22Rv1 (cell line): ENCODE data around the gene KRT35.
A peak's percentile ranks its signal among the peaks of the same experiment; 100 is the strongest.

Source experiments
- H3K27ac ChIP-seq: fragments of 450-650 bp; 2 replicates; pipeline ENCODE4 v1.5.1; 2017
- ZFX ChIP-seq: fragments of 450-650 bp; IDR thresholded peaks from 2 replicates; pipeline ENCODE4 v1.6.1; 2017; ENCODE audit warnings: antibody characterized with exemption, borderline replicate concordance
- TF ChIP-seq, protein P1 (sequence below): fragments of 450-650 bp; IDR thresholded peaks from 2 replicates; pipeline ENCODE4 v1.5.1; 2017; ENCODE audit warnings: mild to moderate bottlenecking

KRT35 gene

DNA sequence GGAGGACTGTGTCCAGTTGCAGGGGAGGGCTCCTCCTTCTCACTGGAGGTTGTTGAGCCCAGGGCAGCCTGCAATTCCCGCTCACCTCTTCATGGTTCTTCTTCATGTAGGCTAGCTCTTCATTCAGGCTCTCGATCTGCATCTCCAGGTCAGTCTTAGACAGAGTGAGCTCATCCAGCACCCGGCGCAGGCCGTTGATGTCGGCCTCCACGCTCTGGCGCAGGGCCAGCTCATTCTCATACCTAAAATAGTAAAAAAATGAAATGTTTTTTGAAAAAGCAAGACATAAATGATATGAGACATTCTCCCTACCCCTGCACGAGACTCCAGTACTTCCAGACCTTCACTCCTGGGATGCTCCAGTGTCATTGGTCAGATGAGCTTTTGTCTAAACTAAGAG is 22.3 kb upstream of the KRT35 start:
- no peak overlapping the region for H3K27ac ChIP-seq
- TF ChIP-seq, protein P1, sequence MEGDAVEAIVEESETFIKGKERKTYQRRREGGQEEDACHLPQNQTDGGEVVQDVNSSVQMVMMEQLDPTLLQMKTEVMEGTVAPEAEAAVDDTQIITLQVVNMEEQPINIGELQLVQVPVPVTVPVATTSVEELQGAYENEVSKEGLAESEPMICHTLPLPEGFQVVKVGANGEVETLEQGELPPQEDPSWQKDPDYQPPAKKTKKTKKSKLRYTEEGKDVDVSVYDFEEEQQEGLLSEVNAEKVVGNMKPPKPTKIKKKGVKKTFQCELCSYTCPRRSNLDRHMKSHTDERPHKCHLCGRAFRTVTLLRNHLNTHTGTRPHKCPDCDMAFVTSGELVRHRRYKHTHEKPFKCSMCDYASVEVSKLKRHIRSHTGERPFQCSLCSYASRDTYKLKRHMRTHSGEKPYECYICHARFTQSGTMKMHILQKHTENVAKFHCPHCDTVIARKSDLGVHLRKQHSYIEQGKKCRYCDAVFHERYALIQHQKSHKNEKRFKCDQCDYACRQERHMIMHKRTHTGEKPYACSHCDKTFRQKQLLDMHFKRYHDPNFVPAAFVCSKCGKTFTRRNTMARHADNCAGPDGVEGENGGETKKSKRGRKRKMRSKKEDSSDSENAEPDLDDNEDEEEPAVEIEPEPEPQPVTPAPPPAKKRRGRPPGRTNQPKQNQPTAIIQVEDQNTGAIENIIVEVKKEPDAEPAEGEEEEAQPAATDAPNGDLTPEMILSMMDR: no peak
- TF ChIP-seq ZFX: no peak

DNA sequence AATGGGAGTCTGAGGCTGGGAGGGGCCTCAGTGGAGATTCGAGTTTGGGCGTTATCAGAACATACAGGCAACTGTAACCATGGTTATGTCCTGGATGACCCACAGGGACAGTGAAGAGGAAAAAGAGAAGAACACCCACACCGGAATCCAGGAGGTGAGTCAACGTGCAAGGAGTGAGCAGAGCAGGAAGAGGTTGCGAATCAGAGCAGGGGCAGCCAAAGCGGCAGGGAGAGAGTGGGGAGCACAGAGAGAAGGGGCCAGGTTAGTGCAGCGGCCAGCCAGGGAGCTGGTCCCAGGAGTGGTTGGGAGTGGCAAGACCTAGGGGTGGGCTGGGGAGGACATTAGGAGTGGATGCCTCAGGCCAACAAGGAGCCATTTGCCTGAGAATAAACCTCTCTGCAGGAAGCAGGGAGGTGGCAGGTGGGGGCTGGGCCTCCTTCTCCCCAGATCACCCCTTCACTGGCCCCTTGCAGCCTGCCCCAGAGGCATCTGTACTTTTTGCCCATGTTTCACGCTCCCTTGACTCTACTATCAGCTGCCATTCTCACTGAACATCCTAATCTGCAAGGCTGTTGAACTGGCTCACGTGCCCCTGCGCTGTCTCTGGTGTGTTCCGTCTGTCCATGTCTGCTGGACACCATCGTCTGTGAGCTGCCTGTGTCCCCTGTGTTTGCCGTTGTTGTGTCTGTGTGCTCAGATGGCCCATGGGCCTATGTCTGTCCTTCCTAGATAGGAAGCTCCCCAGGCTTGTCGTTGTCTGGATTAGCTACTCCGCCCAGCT is 19.4 kb upstream of the KRT35 start:
- no peak overlapping the region for H3K27ac ChIP-seq
- TF ChIP-seq, protein P1: no peak
- TF ChIP-seq ZFX: no peak

DNA sequence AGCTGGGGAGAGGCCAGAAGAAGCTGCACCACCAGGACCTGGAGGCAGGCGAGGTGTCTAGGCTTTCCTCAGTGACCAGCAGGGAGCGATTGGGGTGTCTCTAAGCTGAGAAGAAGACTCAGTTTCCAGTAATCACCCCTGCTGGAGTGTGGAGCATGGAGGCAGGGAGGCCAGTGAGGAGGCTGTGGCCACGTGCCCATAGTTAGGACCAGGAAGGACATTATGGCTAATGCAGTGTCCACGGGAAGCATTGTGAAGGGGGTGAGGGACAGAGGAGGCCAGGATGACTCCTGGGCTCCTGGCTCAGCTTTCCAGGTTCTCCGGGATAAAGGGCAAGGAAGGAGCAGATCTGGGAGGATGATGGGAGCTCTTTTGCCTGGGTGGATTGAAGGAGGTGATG is 18.8 kb upstream of the KRT35 start:
- no peak overlapping the region for H3K27ac ChIP-seq
- TF ChIP-seq ZFX: no peak
- TF ChIP-seq, protein P1: no peak

GRCh38 chr17:41498276-41498675 is 17.3 kb upstream of the KRT35 start:
- TF ChIP-seq, protein P1: no peak
- TF ChIP-seq ZFX: no peak
- no peak overlapping the region for H3K27ac ChIP-seq

- TF ChIP-seq, protein P1: peak; percentile 64
- no peak for TF ChIP-seq ZFX
- no peak overlapping the region for H3K27ac ChIP-seq
Observed at GRCh38 chr17:41496803-41497484, 16.0 kb upstream of the KRT35 start.

- TF ChIP-seq ZFX: no peak
- TF ChIP-seq, protein P1: no peak
- H3K27ac ChIP-seq: no peak overlapping the region
Observed at GRCh38 chr17:41494524-41494923, 13.6 kb upstream of the KRT35 start.

GRCh38 chr17:41492771-41493170 is 11.8 kb upstream of the KRT35 start:
- no peak overlapping the region for H3K27ac ChIP-seq

More at GRCh38 chr17:41492771-41493170, 11.8 kb upstream of the KRT35 start:
- TF ChIP-seq, protein P1: no peak
- TF ChIP-seq ZFX: no peak
